ENCODE results near the gene NUDC. TPM values are rescaled to one million over a fixed set of nuclear protein-coding genes. Genes with fewer than 3 reads are reported as not detected.

Gene NUDC
- total and polyA plus RNA-seq, 2 of the 13 experiments (the other 11 are each of a cell fraction or from before 2014, with no cell fraction given), result 34.7 to 104 TPM

GRCh38 chr1:26900001-26900814 lies 21.3 kb upstream of the NUDC start, which contains the start of gene GPATCH3 (continued):
- TF ChIP-seq, protein P1, sequence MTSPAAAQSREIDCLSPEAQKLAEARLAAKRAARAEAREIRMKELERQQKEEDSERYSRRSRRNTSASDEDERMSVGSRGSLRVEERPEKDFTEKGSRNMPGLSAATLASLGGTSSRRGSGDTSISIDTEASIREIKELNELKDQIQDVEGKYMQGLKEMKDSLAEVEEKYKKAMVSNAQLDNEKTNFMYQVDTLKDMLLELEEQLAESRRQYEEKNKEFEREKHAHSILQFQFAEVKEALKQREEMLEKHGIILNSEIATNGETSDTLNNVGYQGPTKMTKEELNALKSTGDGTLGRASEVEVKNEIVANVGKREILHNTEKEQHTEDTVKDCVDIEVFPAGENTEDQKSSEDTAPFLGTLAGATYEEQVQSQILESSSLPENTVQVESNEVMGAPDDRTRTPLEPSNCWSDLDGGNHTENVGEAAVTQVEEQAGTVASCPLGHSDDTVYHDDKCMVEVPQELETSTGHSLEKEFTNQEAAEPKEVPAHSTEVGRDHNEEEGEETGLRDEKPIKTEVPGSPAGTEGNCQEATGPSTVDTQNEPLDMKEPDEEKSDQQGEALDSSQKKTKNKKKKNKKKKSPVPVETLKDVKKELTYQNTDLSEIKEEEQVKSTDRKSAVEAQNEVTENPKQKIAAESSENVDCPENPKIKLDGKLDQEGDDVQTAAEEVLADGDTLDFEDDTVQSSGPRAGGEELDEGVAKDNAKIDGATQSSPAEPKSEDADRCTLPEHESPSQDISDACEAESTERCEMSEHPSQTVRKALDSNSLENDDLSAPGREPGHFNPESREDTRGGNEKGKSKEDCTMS (CRISPR knock-in tag; conservative IDR thresholded peaks at IDR 0.05), result no peak
- TF ChIP-seq, protein P2, sequence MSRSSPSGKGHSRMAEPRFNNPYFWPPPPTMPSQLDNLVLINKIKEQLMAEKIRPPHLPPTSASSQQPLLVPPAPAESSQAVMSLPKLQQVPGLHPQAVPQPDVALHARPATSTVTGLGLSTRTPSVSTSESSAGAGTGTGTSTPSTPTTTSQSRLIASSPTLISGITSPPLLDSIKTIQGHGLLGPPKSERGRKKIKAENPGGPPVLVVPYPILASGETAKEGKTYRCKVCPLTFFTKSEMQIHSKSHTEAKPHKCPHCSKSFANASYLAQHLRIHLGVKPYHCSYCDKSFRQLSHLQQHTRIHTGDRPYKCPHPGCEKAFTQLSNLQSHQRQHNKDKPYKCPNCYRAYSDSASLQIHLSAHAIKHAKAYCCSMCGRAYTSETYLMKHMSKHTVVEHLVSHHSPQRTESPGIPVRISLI (CRISPR knock-in tag; IDR thresholded peaks at IDR 0.05; ENCODE audit: borderline replicate concordance), result peak; percentile 36; the same call in 1 of the 2 replicates
- TF ChIP-seq HDAC1 (CRISPR knock-in tag; IDR thresholded peaks at IDR 0.05) (peak; percentile 99), ARNTL (CRISPR knock-in tag; IDR thresholded peaks at IDR 0.05) (no peak), PITX1 (CRISPR knock-in tag; IDR thresholded peaks at IDR 0.05) (no peak), HOXA7 (CRISPR knock-in tag; IDR thresholded peaks at IDR 0.05) (no peak), RAD51 (IDR thresholded peaks at IDR 0.05; ENCODE audit: borderline replicate concordance) (peak; percentile 50; the same call in 1 of the 2 replicates), MLX (CRISPR knock-in tag; IDR thresholded peaks at IDR 0.05) (peak; percentile 63; the same call in 1 of the 2 replicates), AGO1 (IDR thresholded peaks at IDR 0.05; ENCODE audit: low read depth, low read length, poor library complexity, severe bottlenecking) (peak; percentile 50), GABPA (IDR thresholded peaks at IDR 0.05; ENCODE audit: low read depth, low read length) (no peak), GABPA (CRISPR knock-in tag; IDR thresholded peaks at IDR 0.05; ENCODE audit: low read depth) (peak; percentile 63), SAP130 (CRISPR knock-in tag; IDR thresholded peaks at IDR 0.05; ENCODE audit: low read depth) (peak; percentile 99), CREB1 (IDR thresholded peaks at IDR 0.05) (no peak), CREB1 (CRISPR knock-in tag; IDR thresholded peaks at IDR 0.05) (peak; percentile 76), AGO2 (optimal IDR thresholded peaks at IDR 0.05; ENCODE audit: low read depth, low read length) (peak; percentile 57), FOSL2 (CRISPR knock-in tag; IDR thresholded peaks at IDR 0.05) (peak; percentile 30; the same call in 1 of the 2 replicates)
- TF ChIP-seq, protein P3, sequence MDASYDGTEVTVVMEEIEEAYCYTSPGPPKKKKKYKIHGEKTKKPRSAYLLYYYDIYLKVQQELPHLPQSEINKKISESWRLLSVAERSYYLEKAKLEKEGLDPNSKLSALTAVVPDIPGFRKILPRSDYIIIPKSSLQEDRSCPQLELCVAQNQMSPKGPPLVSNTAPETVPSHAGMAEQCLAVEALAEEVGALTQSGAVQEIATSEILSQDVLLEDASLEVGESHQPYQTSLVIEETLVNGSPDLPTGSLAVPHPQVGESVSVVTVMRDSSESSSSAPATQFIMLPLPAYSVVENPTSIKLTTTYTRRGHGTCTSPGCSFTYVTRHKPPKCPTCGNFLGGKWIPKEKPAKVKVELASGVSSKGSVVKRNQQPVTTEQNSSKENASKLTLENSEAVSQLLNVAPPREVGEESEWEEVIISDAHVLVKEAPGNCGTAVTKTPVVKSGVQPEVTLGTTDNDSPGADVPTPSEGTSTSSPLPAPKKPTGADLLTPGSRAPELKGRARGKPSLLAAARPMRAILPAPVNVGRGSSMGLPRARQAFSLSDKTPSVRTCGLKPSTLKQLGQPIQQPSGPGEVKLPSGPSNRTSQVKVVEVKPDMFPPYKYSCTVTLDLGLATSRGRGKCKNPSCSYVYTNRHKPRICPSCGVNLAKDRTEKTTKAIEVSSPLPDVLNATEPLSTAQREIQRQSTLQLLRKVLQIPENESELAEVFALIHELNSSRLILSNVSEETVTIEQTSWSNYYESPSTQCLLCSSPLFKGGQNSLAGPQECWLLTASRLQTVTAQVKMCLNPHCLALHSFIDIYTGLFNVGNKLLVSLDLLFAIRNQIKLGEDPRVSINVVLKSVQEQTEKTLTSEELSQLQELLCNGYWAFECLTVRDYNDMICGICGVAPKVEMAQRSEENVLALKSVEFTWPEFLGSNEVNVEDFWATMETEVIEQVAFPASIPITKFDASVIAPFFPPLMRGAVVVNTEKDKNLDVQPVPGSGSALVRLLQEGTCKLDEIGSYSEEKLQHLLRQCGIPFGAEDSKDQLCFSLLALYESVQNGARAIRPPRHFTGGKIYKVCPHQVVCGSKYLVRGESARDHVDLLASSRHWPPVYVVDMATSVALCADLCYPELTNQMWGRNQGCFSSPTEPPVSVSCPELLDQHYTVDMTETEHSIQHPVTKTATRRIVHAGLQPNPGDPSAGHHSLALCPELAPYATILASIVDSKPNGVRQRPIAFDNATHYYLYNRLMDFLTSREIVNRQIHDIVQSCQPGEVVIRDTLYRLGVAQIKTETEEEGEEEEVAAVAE (CRISPR knock-in tag; IDR thresholded peaks at IDR 0.05; ENCODE audit: borderline replicate concordance), result no peak
- TF ChIP-seq, protein P4, sequence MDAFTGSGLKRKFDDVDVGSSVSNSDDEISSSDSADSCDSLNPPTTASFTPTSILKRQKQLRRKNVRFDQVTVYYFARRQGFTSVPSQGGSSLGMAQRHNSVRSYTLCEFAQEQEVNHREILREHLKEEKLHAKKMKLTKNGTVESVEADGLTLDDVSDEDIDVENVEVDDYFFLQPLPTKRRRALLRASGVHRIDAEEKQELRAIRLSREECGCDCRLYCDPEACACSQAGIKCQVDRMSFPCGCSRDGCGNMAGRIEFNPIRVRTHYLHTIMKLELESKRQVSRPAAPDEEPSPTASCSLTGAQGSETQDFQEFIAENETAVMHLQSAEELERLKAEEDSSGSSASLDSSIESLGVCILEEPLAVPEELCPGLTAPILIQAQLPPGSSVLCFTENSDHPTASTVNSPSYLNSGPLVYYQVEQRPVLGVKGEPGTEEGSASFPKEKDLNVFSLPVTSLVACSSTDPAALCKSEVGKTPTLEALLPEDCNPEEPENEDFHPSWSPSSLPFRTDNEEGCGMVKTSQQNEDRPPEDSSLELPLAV (CRISPR knock-in tag; conservative IDR thresholded peaks at IDR 0.05; ENCODE audit: low read depth), result no peak

Data from HepG2 (cell line).